IPS-20b (cell line): Measurements from ENCODE around the gene ATP13A2.
"Not testable (repeated sequence)": the region's sequence is repeated elsewhere in the genome, so short reads cannot be mapped to it uniquely, and the experiment has no call there.

Experiments
- H3K27ac ChIP-seq: one replicate; pipeline ENCODE4 v1.5.1; 2013; ENCODE audit warnings: low read length
- H3K27me3 ChIP-seq: 2 replicates; pipeline ENCODE4 v1.6.1; 2013; ENCODE audit warnings: mild to moderate bottlenecking, low read length, inconsistent platforms; ENCODE audit not compliant: insufficient read depth
- H3K36me3 ChIP-seq: 2 replicates; pipeline ENCODE4 v1.6.1; 2013; ENCODE audit warnings: low read depth, mild to moderate bottlenecking, inconsistent platforms, low read length, moderate library complexity; ENCODE audit not compliant: insufficient read depth
- H3K4me1 ChIP-seq: 2 replicates; pipeline ENCODE4 v1.6.1; 2013; ENCODE audit warnings: mild to moderate bottlenecking, control low read depth, inconsistent platforms, low read length, moderate library complexity; ENCODE audit not compliant: insufficient read depth
- H3K4me3 ChIP-seq: 2 replicates; pipeline ENCODE4 v1.5.1; 2013; ENCODE audit warnings: mild to moderate bottlenecking, low read length, inconsistent platforms
- H3K9ac ChIP-seq: 2 replicates; pipeline ENCODE4 v1.6.1; 2013; ENCODE audit warnings: low read depth, mild to moderate bottlenecking, inconsistent platforms, low read length, moderate library complexity
- H3K9me3 ChIP-seq: 2 replicates; pipeline ENCODE4 v1.6.1; 2013; ENCODE audit warnings: mild to moderate bottlenecking, low read depth, low read length, inconsistent platforms; ENCODE audit not compliant: insufficient read depth

ATP13A2 gene

GRCh38 chr1:16966282-16966681 lies 45.4 kb downstream of the ATP13A2 start:
- Histone ChIP-seq H3K9me3 (no peaks in the 10 kb centered on the region), H3K36me3 (peaks cover 41% of the 10 kb centered on the region), H3K27ac (no peak overlapping the region), H3K27me3 (no peaks in the 10 kb centered on the region), H3K9ac (no peak overlapping the region), H3K4me1 (no peaks in the 10 kb centered on the region), H3K4me3 (no peak overlapping the region)

GRCh38 chr1:16965486-16966067 lies 46.2 kb downstream of the ATP13A2 start:
- no peaks in the 10 kb centered on the region for H3K4me1 ChIP-seq
- H3K27ac ChIP-seq = no peak overlapping the region
- no peaks in the 10 kb centered on the region for H3K27me3 ChIP-seq
- H3K36me3 ChIP-seq = peaks cover 35% of the 10 kb centered on the region
- no peak overlapping the region for H3K9ac ChIP-seq
- no peak overlapping the region for H3K4me3 ChIP-seq
- no peaks in the 10 kb centered on the region for H3K9me3 ChIP-seq

GRCh38 chr1:16964169-16964568 lies 47.6 kb downstream of the ATP13A2 start:
- H3K4me1 ChIP-seq, H3K9me3 ChIP-seq, H3K9ac ChIP-seq, H3K27ac ChIP-seq, H3K27me3 ChIP-seq, H3K4me3 ChIP-seq: not testable (repeated sequence)
- peaks cover 30% of the 10 kb centered on the region for H3K36me3 ChIP-seq

GRCh38 chr1:16961297-16962133 lies 50.2 kb downstream of the ATP13A2 start:
- no peaks in the 10 kb centered on the region for H3K27me3 ChIP-seq
- peak overlapping the region; percentile 52; the same call in 1 of the 2 replicates for H3K4me3 ChIP-seq
- no peak overlapping the region for H3K27ac ChIP-seq
- H3K9ac ChIP-seq = no peak overlapping the region
- H3K9me3 ChIP-seq = no peaks in the 10 kb centered on the region
- H3K36me3 ChIP-seq = peaks cover 24% of the 10 kb centered on the region
- H3K4me1 ChIP-seq = peaks cover 3% of the 10 kb centered on the region

GRCh38 chr1:16960560-16961296 lies 51.0 kb downstream of the ATP13A2 start:
- no peaks in the 10 kb centered on the region for H3K9me3 ChIP-seq
- peak overlapping the region; percentile 58 for H3K9ac ChIP-seq
- no peaks in the 10 kb centered on the region for H3K27me3 ChIP-seq
- peaks cover 3% of the 10 kb centered on the region for H3K4me1 ChIP-seq
- no peak overlapping the region for H3K27ac ChIP-seq
- peak overlapping the region; percentile 52; the same call in 1 of the 2 replicates for H3K4me3 ChIP-seq
- peaks cover 25% of the 10 kb centered on the region for H3K36me3 ChIP-seq

GRCh38 chr1:16958475-16958874 lies 53.3 kb downstream of the ATP13A2 start:
- Histone ChIP-seq H3K4me3 (no peak overlapping the region), H3K27me3 (no peaks in the 10 kb centered on the region), H3K27ac (no peak overlapping the region), H3K9me3 (no peaks in the 10 kb centered on the region), H3K4me1 (peaks cover 3% of the 10 kb centered on the region), H3K36me3 (peaks cover 30% of the 10 kb centered on the region), H3K9ac (no peak overlapping the region)

- Histone ChIP-seq H3K4me3 (no peak overlapping the region), H3K9me3 (no peaks in the 10 kb centered on the region), H3K27ac (no peak overlapping the region), H3K4me1 (peaks cover 3% of the 10 kb centered on the region), H3K36me3 (peaks cover 30% of the 10 kb centered on the region), H3K9ac (no peak overlapping the region), H3K27me3 (no peaks in the 10 kb centered on the region)
Measured at GRCh38 chr1:16957731-16958130, 54.0 kb downstream of the ATP13A2 start.

GRCh38 chr1:16956775-16957174 lies 55.0 kb downstream of the ATP13A2 start:
- no peaks in the 10 kb centered on the region for H3K27me3 ChIP-seq
- H3K9me3 ChIP-seq = no peaks in the 10 kb centered on the region
- peaks cover 30% of the 10 kb centered on the region for H3K36me3 ChIP-seq
- no peak overlapping the region for H3K4me3 ChIP-seq
- H3K9ac ChIP-seq = no peak overlapping the region
- peaks cover 3% of the 10 kb centered on the region for H3K4me1 ChIP-seq
- no peak overlapping the region for H3K27ac ChIP-seq

GRCh38 chr1:16955186-16955585 lies 56.5 kb downstream of the ATP13A2 start:
- no peaks in the 10 kb centered on the region for H3K27me3 ChIP-seq
- peaks cover 30% of the 10 kb centered on the region for H3K36me3 ChIP-seq
- no peak overlapping the region for H3K9ac ChIP-seq
- no peak overlapping the region for H3K4me3 ChIP-seq
- no peak overlapping the region for H3K27ac ChIP-seq
- H3K9me3 ChIP-seq = no peaks in the 10 kb centered on the region
- peaks cover under 1% of the 10 kb centered on the region; the same call in 1 of the 2 replicates for H3K4me1 ChIP-seq

GRCh38 chr1:16954579-16954978 lies 57.1 kb downstream of the ATP13A2 start:
- no peaks in the 10 kb centered on the region for H3K27me3 ChIP-seq
- H3K9ac ChIP-seq = no peak overlapping the region
- H3K36me3 ChIP-seq = peaks cover 30% of the 10 kb centered on the region
- no peaks in the 10 kb centered on the region for H3K9me3 ChIP-seq
- no peak overlapping the region for H3K27ac ChIP-seq
- H3K4me1 ChIP-seq = no peaks in the 10 kb centered on the region
- no peak overlapping the region for H3K4me3 ChIP-seq

GRCh38 chr1:16952376-16952775 lies 59.4 kb downstream of the ATP13A2 start:
- H3K4me1 ChIP-seq, H3K9ac ChIP-seq, H3K27me3 ChIP-seq, H3K4me3 ChIP-seq, H3K9me3 ChIP-seq, H3K27ac ChIP-seq: not testable (repeated sequence)
- peaks cover 41% of the 10 kb centered on the region for H3K36me3 ChIP-seq
